Measurements from ENCODE around the gene STS. TPM values are rescaled to one million over a fixed set of nuclear protein-coding genes. Genes with fewer than 3 reads are reported as not detected.
A peak's percentile ranks its signal among the peaks of the same experiment; 100 is the strongest.

STS gene, protein sequence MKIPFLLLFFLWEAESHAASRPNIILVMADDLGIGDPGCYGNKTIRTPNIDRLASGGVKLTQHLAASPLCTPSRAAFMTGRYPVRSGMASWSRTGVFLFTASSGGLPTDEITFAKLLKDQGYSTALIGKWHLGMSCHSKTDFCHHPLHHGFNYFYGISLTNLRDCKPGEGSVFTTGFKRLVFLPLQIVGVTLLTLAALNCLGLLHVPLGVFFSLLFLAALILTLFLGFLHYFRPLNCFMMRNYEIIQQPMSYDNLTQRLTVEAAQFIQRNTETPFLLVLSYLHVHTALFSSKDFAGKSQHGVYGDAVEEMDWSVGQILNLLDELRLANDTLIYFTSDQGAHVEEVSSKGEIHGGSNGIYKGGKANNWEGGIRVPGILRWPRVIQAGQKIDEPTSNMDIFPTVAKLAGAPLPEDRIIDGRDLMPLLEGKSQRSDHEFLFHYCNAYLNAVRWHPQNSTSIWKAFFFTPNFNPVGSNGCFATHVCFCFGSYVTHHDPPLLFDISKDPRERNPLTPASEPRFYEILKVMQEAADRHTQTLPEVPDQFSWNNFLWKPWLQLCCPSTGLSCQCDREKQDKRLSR
- total RNA-seq (1 to 10 TPM; 1.8 to 6.4 TPM), polyA plus RNA-seq (1 to 10 TPM; 2.6 to 3.0 TPM)

DNA sequence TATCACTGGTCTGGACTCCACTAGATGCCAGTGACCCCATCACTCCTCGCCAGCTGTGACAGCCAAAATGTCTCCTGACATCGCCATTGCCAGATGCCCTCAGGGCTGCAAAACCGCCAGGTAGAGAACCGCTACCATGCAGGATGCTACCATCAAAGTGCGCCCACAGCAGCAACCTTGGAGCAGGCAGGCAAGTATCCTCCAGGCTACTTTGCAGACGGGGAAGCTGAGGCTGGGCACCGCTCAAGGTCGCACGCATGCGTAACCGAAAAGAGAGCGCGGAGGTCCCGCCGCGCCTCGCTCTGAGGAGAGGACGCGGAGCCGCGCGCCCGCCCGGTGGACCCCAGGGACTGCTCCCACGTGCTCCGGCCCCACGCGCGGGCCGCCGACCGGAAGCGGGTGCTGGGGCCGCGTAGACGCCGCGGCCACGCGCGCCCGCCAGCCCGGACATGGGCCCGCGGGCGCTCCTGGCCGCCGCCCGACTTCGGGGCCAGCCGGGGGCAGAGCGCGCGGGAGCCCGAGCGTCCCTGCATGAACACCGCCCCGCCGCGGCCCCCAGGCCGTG, at the start of gene STS:
Gene STS, plus strand, starts transcription at position 300 of the 565 bp plus-strand sequence. CDS start 105,488 bp downstream, outside the sequence.
- H3K36me3 ChIP-seq (ENCODE audit: control insufficient read depth in 4 of 4, insufficient read depth in 3 of 4, low read depth in 1 of 4, low read length in 3 of 4): no peaks in the 10 kb centered on the region
- H3K9ac ChIP-seq (ENCODE audit: low read depth in 1 of 2, low read length in 2 of 2): peak within 1 kb of the TSS in 1 of 2 donors; percentile 5
- H3K4me3 ChIP-seq (ENCODE audit: low read depth in 1 of 3, low read length in 3 of 3): peak within 1 kb of the TSS; percentile 72 to 99 (median 87)
- no peaks in the 10 kb centered on the region for H3K9me3 ChIP-seq (ENCODE audit: control insufficient read depth in 4 of 4, low read length in 3 of 4)
- WGBS: under 1% methylated on average over 60 of the region's 61 CpGs
- TF ChIP-seq HNF4A (conservative IDR thresholded peaks at IDR 0.05) (no peak), TAF1 (conservative IDR thresholded peaks at IDR 0.05) (no peak), NR2F2 (IDR thresholded peaks at IDR 0.05) (no peak), GABPA (IDR thresholded peaks at IDR 0.05 in 1 of 2, conservative IDR thresholded peaks at IDR 0.05 in 1 of 2) (no peak)
- peak; percentile 35 for DNase-seq (ENCODE audit: low spot score)
- H3K27ac ChIP-seq (ENCODE audit: low read depth in 1 of 2, low read length in 2 of 2): peak within 1 kb of the TSS; percentile 89 to 94
- H3K4me1 ChIP-seq (ENCODE audit: control insufficient read depth in 4 of 4, insufficient read depth in 4 of 4, low read length in 3 of 4): peaks cover 2 to 24% (median 17%) of the 10 kb centered on the region in 4 donors
- H3K27me3 ChIP-seq (ENCODE audit: control insufficient read depth in 4 of 4, insufficient read depth in 4 of 4, low read length in 3 of 4): no peaks in the 10 kb centered on the region

DNA sequence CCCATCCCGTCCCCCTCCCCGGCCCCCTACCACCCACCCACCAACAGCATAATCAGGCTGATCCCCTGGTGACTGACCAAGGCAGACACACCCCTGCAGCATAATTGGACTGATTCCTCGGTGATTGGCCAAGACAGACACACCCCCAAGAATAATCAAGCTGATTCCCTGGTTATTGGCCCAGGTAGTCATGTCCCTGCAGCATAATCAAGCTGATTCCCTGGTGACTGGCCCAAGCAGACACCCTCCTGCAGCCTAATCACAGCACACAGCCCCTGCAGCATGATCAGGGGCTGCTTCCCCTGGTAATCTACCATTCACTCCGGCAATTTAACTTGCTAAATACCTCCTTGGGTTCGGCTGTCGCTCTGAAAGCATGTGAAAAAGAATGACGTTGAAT, 47.5 kb upstream of the STS start:
- no peak for DNase-seq (ENCODE audit: low spot score)
- H3K27ac ChIP-seq (ENCODE audit: low read depth in 1 of 2, low read length in 2 of 2): no peak overlapping the region
- H3K27me3 ChIP-seq (ENCODE audit: control insufficient read depth in 4 of 4, insufficient read depth in 4 of 4, low read length in 3 of 4): no peaks in the 10 kb centered on the region
- H3K36me3 ChIP-seq (ENCODE audit: control insufficient read depth in 4 of 4, insufficient read depth in 3 of 4, low read depth in 1 of 4, low read length in 3 of 4): peaks cover 0 to 24% (median 7%) of the 10 kb centered on the region in 4 donors
- H3K9me3 ChIP-seq (ENCODE audit: control insufficient read depth in 4 of 4, low read length in 3 of 4): no peaks in the 10 kb centered on the region
- WGBS: 96% methylated on average over 7 of the region's 7 CpGs
- no peaks in the 10 kb centered on the region for H3K4me1 ChIP-seq (ENCODE audit: control insufficient read depth in 4 of 4, insufficient read depth in 4 of 4, low read length in 3 of 4)
- TF ChIP-seq TAF1 (conservative IDR thresholded peaks at IDR 0.05) (no peak), FOXA1 (IDR thresholded peaks at IDR 0.05) (no peak), GABPA (IDR thresholded peaks at IDR 0.05 in 1 of 2, conservative IDR thresholded peaks at IDR 0.05 in 1 of 2) (no peak), FOXA2 (IDR thresholded peaks at IDR 0.05) (no peak), MAX (IDR thresholded peaks at IDR 0.05) (no peak), RAD21 (IDR thresholded peaks at IDR 0.05) (no peak), SP1 (IDR thresholded peaks at IDR 0.05) (no peak), YY1 (IDR thresholded peaks at IDR 0.05) (no peak), NR2F2 (IDR thresholded peaks at IDR 0.05) (no peak), EGR1 (IDR thresholded peaks at IDR 0.05; ENCODE audit: low read depth in 2 of 2) (no peak), HNF4G (IDR thresholded peaks at IDR 0.05) (no peak), RXRA (IDR thresholded peaks at IDR 0.05) (no peak), JUND (IDR thresholded peaks at IDR 0.05) (no peak)
- TF ChIP-seq, protein P1, sequence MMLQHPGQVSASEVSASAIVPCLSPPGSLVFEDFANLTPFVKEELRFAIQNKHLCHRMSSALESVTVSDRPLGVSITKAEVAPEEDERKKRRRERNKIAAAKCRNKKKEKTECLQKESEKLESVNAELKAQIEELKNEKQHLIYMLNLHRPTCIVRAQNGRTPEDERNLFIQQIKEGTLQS (IDR thresholded peaks at IDR 0.05): no peak
- TF ChIP-seq, protein P2, sequence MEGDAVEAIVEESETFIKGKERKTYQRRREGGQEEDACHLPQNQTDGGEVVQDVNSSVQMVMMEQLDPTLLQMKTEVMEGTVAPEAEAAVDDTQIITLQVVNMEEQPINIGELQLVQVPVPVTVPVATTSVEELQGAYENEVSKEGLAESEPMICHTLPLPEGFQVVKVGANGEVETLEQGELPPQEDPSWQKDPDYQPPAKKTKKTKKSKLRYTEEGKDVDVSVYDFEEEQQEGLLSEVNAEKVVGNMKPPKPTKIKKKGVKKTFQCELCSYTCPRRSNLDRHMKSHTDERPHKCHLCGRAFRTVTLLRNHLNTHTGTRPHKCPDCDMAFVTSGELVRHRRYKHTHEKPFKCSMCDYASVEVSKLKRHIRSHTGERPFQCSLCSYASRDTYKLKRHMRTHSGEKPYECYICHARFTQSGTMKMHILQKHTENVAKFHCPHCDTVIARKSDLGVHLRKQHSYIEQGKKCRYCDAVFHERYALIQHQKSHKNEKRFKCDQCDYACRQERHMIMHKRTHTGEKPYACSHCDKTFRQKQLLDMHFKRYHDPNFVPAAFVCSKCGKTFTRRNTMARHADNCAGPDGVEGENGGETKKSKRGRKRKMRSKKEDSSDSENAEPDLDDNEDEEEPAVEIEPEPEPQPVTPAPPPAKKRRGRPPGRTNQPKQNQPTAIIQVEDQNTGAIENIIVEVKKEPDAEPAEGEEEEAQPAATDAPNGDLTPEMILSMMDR (IDR thresholded peaks at IDR 0.05; ENCODE audit: low read depth, low read length, missing input control): no peak
- H3K4me3 ChIP-seq (ENCODE audit: low read depth in 1 of 3, low read length in 3 of 3): no peak overlapping the region
- H3K9ac ChIP-seq (ENCODE audit: low read depth in 1 of 2, low read length in 2 of 2): no peak overlapping the region
